H9 (cell line): ENCODE data around the gene PDZD2. TPM values are rescaled to one million over a fixed set of nuclear protein-coding genes. Genes with fewer than 3 reads are reported as not detected.

Source experiments
- DNase-seq: peaks from one replicate; pipeline ENCODE4 v3.0.0-alpha.2; 2017
- H2AFZ ChIP-seq: one replicate; pipeline ENCODE4 v1.6.1; 2013; ENCODE audit warnings: mild to moderate bottlenecking, low read length, control low read depth, moderate library complexity
- H2AK5ac ChIP-seq: 2 replicates; pipeline ENCODE4 v1.6.1; 2013; ENCODE audit warnings: low read length, control low read depth, mixed read lengths; ENCODE audit not compliant: insufficient read length
- H2BK120ac ChIP-seq: one replicate; pipeline ENCODE4 v1.6.1; 2013; ENCODE audit warnings: low read depth, mild to moderate bottlenecking, low read length, control low read depth, inconsistent platforms; ENCODE audit not compliant: poor library complexity, severe bottlenecking
- H2BK12ac ChIP-seq: 2 replicates; pipeline ENCODE4 v1.6.1; 2013; ENCODE audit warnings: low read length, control low read depth, mixed read lengths, low read depth; ENCODE audit not compliant: insufficient read length
- H2BK15ac ChIP-seq: 2 replicates; pipeline ENCODE4 v1.6.1; 2013; ENCODE audit warnings: low read depth, low read length, control low read depth
- H2BK20ac ChIP-seq: one replicate; pipeline ENCODE4 v1.6.1; 2013; ENCODE audit warnings: low read depth, mild to moderate bottlenecking, low read length, control low read depth, inconsistent platforms; ENCODE audit not compliant: poor library complexity, severe bottlenecking
- H2BK5ac ChIP-seq: 2 replicates; pipeline ENCODE4 v1.6.1; 2013; ENCODE audit warnings: low read length, control low read depth, mixed read lengths; ENCODE audit not compliant: insufficient read length
- H3K14ac ChIP-seq: 2 replicates; pipeline ENCODE4 v1.6.1; 2013; ENCODE audit warnings: low read length, control low read depth; ENCODE audit not compliant: insufficient read depth
- H3K18ac ChIP-seq: 2 replicates; pipeline ENCODE4 v1.6.1; 2013; ENCODE audit warnings: low read depth, mild to moderate bottlenecking, mixed read lengths, low read length, control low read depth; ENCODE audit not compliant: insufficient read length
- H3K23ac ChIP-seq: 2 replicates; pipeline ENCODE4 v1.6.1; 2013; ENCODE audit warnings: low read length, control low read depth, mixed read lengths, low read depth; ENCODE audit not compliant: insufficient read length
- H3K23me2 ChIP-seq: 2 replicates; pipeline ENCODE4 v1.6.1; 2013; ENCODE audit warnings: low read depth, mild to moderate bottlenecking, mixed read lengths, low read length, control low read depth; ENCODE audit not compliant: insufficient read length, poor library complexity, severe bottlenecking
- H3K27ac ChIP-seq: 2 replicates; pipeline ENCODE4 v1.5.1; 2013; ENCODE audit warnings: low read length, control low read depth, mixed read lengths, low read depth; ENCODE audit not compliant: insufficient read length
- H3K27me3 ChIP-seq: 2 replicates; pipeline ENCODE4 v1.6.1; 2013; ENCODE audit warnings: low read length, control low read depth, inconsistent platforms; ENCODE audit not compliant: insufficient read depth
- H3K4ac ChIP-seq: 2 replicates; pipeline ENCODE4 v1.6.1; 2013; ENCODE audit warnings: low read depth, mild to moderate bottlenecking, control low read depth, inconsistent platforms, low read length, moderate library complexity
- H3K4me1 ChIP-seq: 2 replicates; pipeline ENCODE4 v1.6.1; 2013; ENCODE audit warnings: low read length, control low read depth, inconsistent platforms; ENCODE audit not compliant: insufficient read depth
- H3K4me2 ChIP-seq: 2 replicates; pipeline ENCODE4 v1.6.1; 2013; ENCODE audit warnings: low read length, control low read depth, mixed read lengths; ENCODE audit not compliant: insufficient read length, insufficient read depth
- H3K56ac ChIP-seq: 2 replicates; pipeline ENCODE4 v1.6.1; 2013; ENCODE audit warnings: low read depth, mild to moderate bottlenecking, mixed read lengths, low read length, control low read depth; ENCODE audit not compliant: insufficient read length
- H3K79me1 ChIP-seq: 2 replicates; pipeline ENCODE4 v1.6.1; 2013; ENCODE audit warnings: low read depth, mild to moderate bottlenecking, moderate library complexity, low read length, control low read depth, inconsistent platforms; ENCODE audit not compliant: insufficient read depth, poor library complexity, severe bottlenecking
- H3K79me2 ChIP-seq: 2 replicates; pipeline ENCODE4 v1.6.1; 2013; ENCODE audit warnings: low read length, control low read depth, inconsistent platforms; ENCODE audit not compliant: insufficient read depth
- H3K9ac ChIP-seq: 2 replicates; pipeline ENCODE4 v1.6.1; 2013; ENCODE audit warnings: low read length, control low read depth, mixed read lengths; ENCODE audit not compliant: insufficient read length; ENCODE audit errors: extremely low read depth
- H3K9me3 ChIP-seq: one replicate; pipeline ENCODE4 v1.6.1; 2013; ENCODE audit warnings: low read depth, low read length, inconsistent platforms; ENCODE audit not compliant: control insufficient read depth
- H3T11ph ChIP-seq: one replicate; pipeline ENCODE4 v1.6.1; 2013; ENCODE audit warnings: mild to moderate bottlenecking, low read length, control low read depth, inconsistent platforms
- H4K20me1 ChIP-seq: one replicate; pipeline ENCODE4 v1.6.1; 2013; ENCODE audit not compliant: control insufficient read depth, insufficient read length, insufficient read depth
- H4K5ac ChIP-seq: 2 replicates; pipeline ENCODE4 v1.6.1; 2013; ENCODE audit warnings: low read depth, mild to moderate bottlenecking, mixed read lengths, low read length, control low read depth; ENCODE audit not compliant: insufficient read length
- H4K8ac ChIP-seq: replicated peaks from 2 replicates; pipeline ENCODE4 v1.6.1; 2013; ENCODE audit warnings: low read length, control low read depth, mixed read lengths, low read depth; ENCODE audit not compliant: insufficient read length
- H4K91ac ChIP-seq: 2 replicates; pipeline ENCODE4 v1.6.1; 2013; ENCODE audit warnings: low read depth, mild to moderate bottlenecking, moderate library complexity, mixed read lengths, low read length, control low read depth; ENCODE audit not compliant: insufficient read length
- H3K27ac Mint-ChIP-seq, 3 experiments: 2 replicates in 2 of 3; 3 replicates in 1 of 3; pipeline ENCODE4 v1.8.0; 2020 to 2021; ENCODE audit warnings: mixed read lengths in 3 of 3, mild to moderate bottlenecking in 1 of 3, moderate library complexity in 1 of 3
- H3K27me3 Mint-ChIP-seq: 2 replicates; pipeline ENCODE4 v1.8.0; 2021; ENCODE audit warnings: low read depth, mild to moderate bottlenecking, moderate library complexity, mixed read lengths
- H3K36me3 Mint-ChIP-seq, 3 experiments: 2 replicates in 2 of 3; 3 replicates in 1 of 3; pipeline ENCODE4 v1.8.0; 2020 to 2021; ENCODE audit warnings: low read depth in 3 of 3, mixed read lengths in 3 of 3; ENCODE audit not compliant: insufficient read depth in 1 of 3
- H3K4me1 Mint-ChIP-seq, 2 experiments: 2 replicates each; pipeline ENCODE4 v1.8.0; 2020; ENCODE audit warnings: mixed read lengths in 2 of 2
- H3K4me3 Mint-ChIP-seq, 2 experiments: 2 replicates in 1 of 2; 3 replicates in 1 of 2; pipeline ENCODE4 v1.8.0; 2020 to 2021; ENCODE audit warnings: mild to moderate bottlenecking in 2 of 2, mixed read lengths in 2 of 2, moderate library complexity in 1 of 2
- H3K9me3 Mint-ChIP-seq, 2 experiments: 2 replicates in 1 of 2; 3 replicates in 1 of 2; pipeline ENCODE4 v1.8.0; 2020; ENCODE audit warnings: mild to moderate bottlenecking in 2 of 2, mixed read lengths in 2 of 2, moderate library complexity in 1 of 2
- CTCF ChIP-seq: fragments of 200-600 bp; sonication (generic); conservative IDR thresholded peaks from 3 replicates; pipeline ENCODE4 v1.8.0; 2021; ENCODE audit warnings: antibody characterized with exemption, mild to moderate bottlenecking
- WGBS: extraction: QIAGEN DNeasy Blood & Tissue Kit; methylation state at CpG from one replicate; pipeline ENCODE4 v1.1.7; 2013; ENCODE audit warnings: missing lambda C conversion rate, low lambda C conversion rate, mixed read lengths; ENCODE audit not compliant: insufficient read length; ENCODE audit errors: extremely low coverage; 5-methylcytosine and 5-hydroxymethylcytosine counted together
- total RNA-seq: library from RNA; stranded (reverse); gene quantifications from 2 replicates; pipeline ENCODE4 v1.2.1, GENCODE V29; 2021

The PDZD2 gene
- total RNA-seq, 1 experiment from 2014 or later = 9.9 TPM

- no peak overlapping the region for H3K4ac ChIP-seq
- H2BK5ac ChIP-seq = no peak overlapping the region
- H3K18ac ChIP-seq = no peak overlapping the region
- Mint-ChIP-seq H3K36me3 (peaks cover 7 to 13% (median 10%) of the 10 kb centered on the region in 3 experiments), H3K27me3 (no peaks in the 10 kb centered on the region), H3K4me1 (peaks cover 5 to 15% of the 10 kb centered on the region in 2 experiments), H3K4me3 (no peak overlapping the region), H3K9me3 (no peaks in the 10 kb centered on the region; a peak in 1 of 5 replicates), H3K27ac (no peak overlapping the region)
- no peak for TF ChIP-seq CTCF
- DNase-seq = no peak
- H2BK120ac ChIP-seq = no peak overlapping the region
- H3T11ph ChIP-seq = no peak overlapping the region
- no peaks in the 10 kb centered on the region for H3K23me2 ChIP-seq
- no peak overlapping the region for H2BK12ac ChIP-seq
- H2AK5ac ChIP-seq = no peak overlapping the region
- H4K5ac ChIP-seq = no peak overlapping the region
- H2AFZ ChIP-seq = no peak overlapping the region
- no peak overlapping the region for H4K91ac ChIP-seq
- H3K79me2 ChIP-seq = no peaks in the 10 kb centered on the region
- H3K27ac ChIP-seq = no peak overlapping the region
- H3K9ac ChIP-seq = no peak overlapping the region
- no peak overlapping the region for H2BK20ac ChIP-seq
- no peak overlapping the region for H3K14ac ChIP-seq
- no peak overlapping the region for H3K23ac ChIP-seq
- H3K79me1 ChIP-seq = no peaks in the 10 kb centered on the region
- H2BK15ac ChIP-seq = no peak overlapping the region
- no CpG with 5 or more reads among the region's 3 CpGs for WGBS
- no peaks in the 10 kb centered on the region for H3K9me3 ChIP-seq
- no peak overlapping the region for H3K56ac ChIP-seq
- no peak overlapping the region for H4K8ac ChIP-seq
- no peaks in the 10 kb centered on the region for H4K20me1 ChIP-seq
- H3K4me1 ChIP-seq = no peaks in the 10 kb centered on the region; the same call in 1 of the 2 replicates
- no peaks in the 10 kb centered on the region for H3K27me3 ChIP-seq
- H3K4me2 ChIP-seq = no peak overlapping the region
Observed at GRCh38 chr5:32004404-32004803, 365.5 kb downstream of the PDZD2 start.
